ENCODE results near the gene TICRR.

GRCh38 chr15:89539027-89539426, 36.2 kb upstream of the TICRR start:
- no peak for TF ChIP-seq POLR2AphosphoS5 (IDR thresholded peaks at IDR 0.05; ENCODE audit: low read depth, low read length)
- TF ChIP-seq POLR2A (IDR thresholded peaks at IDR 0.05; ENCODE audit: low read depth, low read length): no peak

Data from GM12891 (cell line).